SK-N-MC (cell line): ENCODE data around the gene SUPT6H.

Experiments used
- EZH2 ChIP-seq: fragments of 200-600 bp; sonication (generic); IDR thresholded peaks from one replicate; pipeline ENCODE4 v1.6.1; 2017; ENCODE audit warnings: antibody characterized with exemption
- POLR2AphosphoS5 ChIP-seq: IDR thresholded peaks from 2 replicates; pipeline ENCODE4 v1.6.1; 2012; ENCODE audit warnings: mild to moderate bottlenecking, low read depth, low read length, borderline replicate concordance

GRCh38 chr17:28745786-28746411 is 83.9 kb downstream of the SUPT6H start:
- 0 out of 2 replicates have a peak, but pooled peaks have one; percentile 8 for TF ChIP-seq POLR2AphosphoS5
- no peak for TF ChIP-seq EZH2
